ENCODE data around the gene C2orf68.
"Not testable (repeated sequence)": the region's sequence is repeated elsewhere in the genome, so short reads cannot be mapped to it uniquely, and the experiment has no call there.

C2orf68 gene

GRCh38 chr2:85628658-85629057 lies 16.8 kb upstream of the C2orf68 start:
- no peak for DNase-seq (ENCODE audit: low read depth in 3 of 3)

GRCh38 chr2:85623991-85624390 lies 12.1 kb upstream of the C2orf68 start:
- DNase-seq (ENCODE audit: low read depth in 3 of 3) = no peak

GRCh38 chr2:85621338-85621737 lies 9.5 kb upstream of the C2orf68 start:
- no peak for DNase-seq (ENCODE audit: low read depth in 3 of 3)

DNA sequence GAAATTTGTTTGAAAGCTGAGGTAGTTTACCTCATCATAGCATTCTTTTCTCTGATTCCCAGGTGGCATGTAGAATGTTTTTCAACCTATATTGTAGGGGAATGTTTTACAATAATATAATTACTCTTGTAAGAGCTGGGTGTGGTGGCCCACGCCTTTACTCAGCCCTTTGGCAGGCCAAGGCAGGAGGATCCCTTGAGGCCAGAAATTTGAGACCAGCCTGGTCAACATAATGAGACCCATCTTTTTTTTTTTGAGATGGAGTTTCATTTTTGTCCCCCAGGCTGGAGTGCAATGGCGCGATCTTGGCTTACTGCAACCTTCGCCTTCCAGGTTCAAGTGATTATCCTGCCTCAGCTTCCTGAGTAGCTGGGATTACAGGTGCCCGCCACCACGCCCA lies 7.8 kb upstream of the C2orf68 start:
- DNase-seq (ENCODE audit: low read depth in 3 of 3) = no peak

GRCh38 chr2:85617723-85618122 lies 5.9 kb upstream of the C2orf68 start:
- DNase-seq (ENCODE audit: low read depth in 3 of 3) = not testable (repeated sequence)

GRCh38 chr2:85615413-85615728 lies 3.5 kb upstream of the C2orf68 start:
- DNase-seq (ENCODE audit: low read depth in 3 of 3) = no peak

DNA sequence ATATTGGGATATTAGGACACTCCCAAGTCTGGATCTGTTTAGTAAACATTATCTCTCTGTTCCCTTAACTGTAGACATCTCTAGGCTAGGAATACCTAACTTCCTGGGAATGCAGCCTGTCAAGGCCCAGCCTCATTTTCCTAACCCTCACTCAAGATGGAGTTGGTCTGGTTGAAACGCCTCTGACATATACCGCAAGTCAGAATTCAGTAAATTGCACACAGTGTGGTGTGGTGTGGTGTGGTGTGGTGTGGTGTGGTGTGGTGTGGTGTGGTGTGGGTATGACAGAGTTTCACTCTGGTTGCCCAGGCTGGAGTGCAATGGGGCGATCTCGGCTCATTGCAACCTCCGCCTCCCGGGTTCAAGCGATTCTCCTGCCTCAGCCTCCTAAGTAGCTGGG lies 2.9 kb upstream of the C2orf68 start:
- DNase-seq (ENCODE audit: low read depth in 3 of 3) = not testable (repeated sequence)

- DNase-seq (ENCODE audit: low read depth in 3 of 3) = no peak
These were observed 2.0 kb upstream of the C2orf68 start for GRCh38 chr2:85613717-85614515.

GRCh38 chr2:85611217-85611704 lies 605 bp downstream of the C2orf68 start:
- DNase-seq (ENCODE audit: low read depth in 3 of 3) = no peak

DNA sequence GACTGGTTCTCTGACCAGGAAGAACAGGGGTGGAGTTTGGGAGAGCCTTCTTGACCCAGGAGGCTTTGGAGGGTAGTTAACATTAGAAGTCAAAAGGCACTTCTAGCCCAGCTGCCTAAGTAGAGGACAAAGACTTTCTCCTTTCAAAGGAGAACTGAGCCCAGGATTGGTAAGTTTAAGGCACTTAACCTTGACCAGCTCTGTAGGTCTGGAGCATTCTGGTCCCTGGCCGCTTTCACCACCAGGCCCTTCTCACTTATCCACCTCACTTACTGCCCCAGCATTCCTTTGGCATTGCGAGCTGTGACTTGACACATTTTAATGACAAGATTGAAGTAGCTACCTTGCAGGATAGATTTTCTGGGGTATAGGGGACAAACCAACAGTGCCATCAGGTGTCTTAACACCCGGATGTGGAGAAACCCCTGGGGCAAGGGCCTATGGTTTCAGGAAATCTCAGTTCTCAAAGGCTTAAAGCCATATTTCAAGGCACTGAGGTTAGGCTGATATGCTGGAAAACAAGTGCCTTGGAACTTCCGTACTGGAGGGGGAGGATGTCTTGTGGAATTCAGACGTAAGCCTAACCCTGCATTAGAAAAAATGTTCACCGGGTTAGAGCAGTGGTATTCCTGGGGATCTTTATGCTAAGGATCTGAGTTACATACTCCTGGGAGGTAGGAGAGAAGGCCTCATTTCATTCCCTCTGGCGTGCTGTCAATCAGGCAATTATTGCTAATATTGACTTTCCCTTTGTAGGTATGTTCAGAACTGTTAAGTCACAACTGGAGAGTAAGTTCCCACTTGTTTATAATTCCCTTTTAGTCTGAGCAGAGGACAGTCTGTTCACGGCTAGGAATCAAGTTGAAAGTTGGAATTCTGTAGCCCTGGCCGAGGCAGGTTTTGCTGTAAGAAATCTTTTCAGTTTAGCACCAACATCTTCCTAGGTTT lies 4.3 kb downstream of the C2orf68 start:
- DNase-seq (ENCODE audit: low read depth in 3 of 3) = no peak

GRCh38 chr2:85606116-85606455 lies 5.8 kb downstream of the C2orf68 start:
- no peak for DNase-seq (ENCODE audit: low read depth in 3 of 3)

- DNase-seq (ENCODE audit: low read depth in 3 of 3) = no peak
These were observed 6.3 kb downstream of the C2orf68 start for GRCh38 chr2:85605406-85606115.

- no peak for DNase-seq (ENCODE audit: low read depth in 3 of 3)
These were observed 7.1 kb downstream of the C2orf68 start for GRCh38 chr2:85604568-85605339.

- not testable (repeated sequence) for DNase-seq (ENCODE audit: low read depth in 3 of 3)
These were observed 7.8 kb downstream of the C2orf68 start for GRCh38 chr2:85604133-85604444.

DNA sequence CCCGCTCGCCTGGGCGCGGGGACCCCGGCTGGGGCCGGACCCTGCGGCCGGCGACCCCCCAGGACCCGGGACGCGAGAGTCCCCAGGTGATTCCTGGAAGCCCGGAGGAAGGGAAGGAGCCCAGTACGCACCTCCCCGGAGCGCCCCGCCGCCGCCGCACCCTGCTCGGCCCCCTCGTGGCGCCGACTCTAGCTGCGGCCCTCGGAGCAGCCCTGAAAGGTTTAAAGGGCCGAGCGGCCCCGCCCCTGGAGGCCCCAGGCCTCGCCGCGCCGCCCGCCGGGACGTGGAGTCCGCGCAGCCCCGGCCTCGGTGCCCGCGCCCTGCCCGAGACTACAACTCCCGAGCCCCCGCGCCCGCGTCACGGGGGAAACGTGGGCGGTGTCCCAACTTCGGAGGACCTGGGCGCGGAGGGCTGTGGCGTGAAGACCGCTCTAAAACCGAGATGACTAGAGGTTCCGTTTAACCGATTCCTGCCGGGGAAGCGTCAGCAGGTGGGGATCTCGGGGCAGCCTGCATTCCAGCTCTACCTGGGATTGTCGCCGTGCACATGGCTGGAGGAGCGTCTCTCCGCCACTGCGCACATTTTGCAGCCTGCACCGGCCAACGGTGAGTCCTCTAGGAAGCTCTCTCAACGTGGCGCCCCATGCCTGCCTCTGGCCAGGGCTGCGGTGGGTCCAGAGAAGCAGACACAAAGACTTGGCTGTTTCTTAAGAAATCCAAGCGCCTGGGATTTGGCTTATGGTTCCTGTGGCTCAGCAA lies 9.2 kb downstream of the C2orf68 start, which contains the start of gene TMEM150A:
Gene TMEM150A, minus strand, starts transcription at position 223 of the 759 bp plus-strand sequence. CDS start 750 bp downstream, outside the sequence.
- DNase-seq (ENCODE audit: low read depth in 3 of 3) = peak; percentile 68 to 79 (median 77)

- DNase-seq (ENCODE audit: low read depth in 3 of 3) = no peak
These were observed 9.9 kb downstream of the C2orf68 start for GRCh38 chr2:85601771-85602475.

GRCh38 chr2:85600951-85601770 lies 10.7 kb downstream of the C2orf68 start:
- DNase-seq (ENCODE audit: low read depth in 3 of 3) = no peak

DNA sequence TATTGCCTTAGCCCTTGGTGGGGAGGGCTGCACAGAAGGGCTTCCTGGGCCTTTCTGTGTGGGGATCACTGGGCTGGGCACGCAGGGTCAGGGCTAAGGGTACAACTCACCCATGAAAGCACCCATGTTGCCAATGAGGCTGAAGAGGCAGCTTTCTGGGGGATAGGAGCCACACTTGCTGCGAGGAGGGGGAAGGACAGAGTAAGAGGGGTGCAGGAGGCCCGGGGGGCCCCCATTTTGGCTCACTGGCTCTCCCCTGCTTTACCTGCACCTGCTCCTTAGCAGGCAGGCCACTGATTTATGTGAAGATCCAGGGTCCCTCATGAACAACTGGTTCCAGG lies 11.7 kb downstream of the C2orf68 start:
- no peak for DNase-seq (ENCODE audit: low read depth in 3 of 3)
